Measurements from ENCODE around the gene OLFM2. TPM values are rescaled to one million over a fixed set of nuclear protein-coding genes. Genes with fewer than 3 reads are reported as not detected.

The OLFM2 gene
- total and polyA plus RNA-seq, 9 of the 15 experiments (the other 6 are each of a cell fraction or from before 2014, with no cell fraction given): 0.10 to 0.33 (median 0.23) TPM; not detected in 4

GRCh38 chr19:9856609-9857008 lies 79.7 kb downstream of the OLFM2 start:
- DNase-seq (ENCODE audit: extremely low read depth in 1 of 4, low spot score in 3 of 4) (no peak), FAIRE-seq (no peak), ATAC-seq (no peak)
- TF ChIP-seq ZBTB33 (CRISPR knock-in tag; IDR thresholded peaks at IDR 0.05) (no peak), XRCC3 (IDR thresholded peaks at IDR 0.05) (no peak), SMARCE1 (IDR thresholded peaks at IDR 0.05) (no peak), BRD4 (IDR thresholded peaks at IDR 0.05) (no peak), ZBTB11 (CRISPR knock-in tag; IDR thresholded peaks at IDR 0.05) (no peak), SMAD1 (IDR thresholded peaks at IDR 0.05; ENCODE audit: low read depth, low read length, partially characterized antibody) (no peak), SP1 (CRISPR knock-in tag; IDR thresholded peaks at IDR 0.05) (no peak), TRIM28 (IDR thresholded peaks at IDR 0.05) (no peak), COPS2 (conservative IDR thresholded peaks at IDR 0.05) (no peak), NR4A1 (CRISPR knock-in tag; IDR thresholded peaks at IDR 0.05) (no peak), NR4A1 (tag; IDR thresholded peaks at IDR 0.05) (no peak), PML (IDR thresholded peaks at IDR 0.05; ENCODE audit: low read length) (no peak)
- Histone ChIP-seq H3K4me1 (replicated peaks in 1 of 2; ENCODE audit: control insufficient read depth in 2 of 2, insufficient read depth in 2 of 2, low read length in 2 of 2) (peaks cover 12 to 22% of the 10 kb centered on the region in 2 experiments; a peak in 4 of 5 replicates), H2AFZ (ENCODE audit: low read depth, low read length) (no peak overlapping the region), H3K27ac (ENCODE audit: extremely low read depth, low read depth, low read length) (no peak overlapping the region), H3K9ac (ENCODE audit: insufficient read depth in 1 of 2, low read depth in 2 of 2, low read length in 2 of 2) (peak overlapping the region in 1 of 2 experiments; percentile 36; a peak in 1 of 4 replicates), H4K20me1 (replicated peaks; ENCODE audit: control insufficient read depth, insufficient read depth, low read length) (peaks cover 4% of the 10 kb centered on the region; the same call in 1 of the 2 replicates), H3K4me3 (no peak overlapping the region), H3K79me2 (ENCODE audit: control insufficient read depth, insufficient read depth, low read length) (no peaks in the 10 kb centered on the region), H3K9me1 (ENCODE audit: control insufficient read depth, insufficient read depth, low read length) (no peaks in the 10 kb centered on the region), H3K36me3 (ENCODE audit: control insufficient read depth, insufficient read depth, low read length) (no peaks in the 10 kb centered on the region), H3K27me3 (ENCODE audit: control insufficient read depth in 2 of 2, insufficient read depth in 2 of 2, low read length in 2 of 2) (peaks cover 0 to 13% of the 10 kb centered on the region in 2 experiments; a peak in 3 of 5 replicates), H3K4me2 (ENCODE audit: insufficient read depth, low read length) (no peak overlapping the region), H3K9me3 (replicated peaks; ENCODE audit: control insufficient read depth, insufficient read depth, low read depth, low read length) (no peaks in the 10 kb centered on the region)
- in situ Hi-C loops (cut with MboI): no loop called here
- WGBS (ENCODE audit: insufficient coverage, low coverage, missing lambda C conversion rate): 77% methylated on average over 5 of the region's 9 CpGs
- CTCF ChIA-PET (ENCODE audit: low intra/inter-chr PET ratio): no interaction called here
- intact Hi-C loops (cut with micrococcal nuclease): no loop called here
- BruUV-seq (replicated peaks): no TSS peak
- POLR2A ChIA-PET: no interaction called here
